ENCODE data around the gene SLC41A2. TPM values are rescaled to one million over a fixed set of nuclear protein-coding genes. Genes with fewer than 3 reads are reported as not detected.

Gene SLC41A2
- polyA plus RNA-seq, 2 of the 4 experiments (the other 2 are of a cell fraction), result 14.6 to 14.8 TPM

DNA sequence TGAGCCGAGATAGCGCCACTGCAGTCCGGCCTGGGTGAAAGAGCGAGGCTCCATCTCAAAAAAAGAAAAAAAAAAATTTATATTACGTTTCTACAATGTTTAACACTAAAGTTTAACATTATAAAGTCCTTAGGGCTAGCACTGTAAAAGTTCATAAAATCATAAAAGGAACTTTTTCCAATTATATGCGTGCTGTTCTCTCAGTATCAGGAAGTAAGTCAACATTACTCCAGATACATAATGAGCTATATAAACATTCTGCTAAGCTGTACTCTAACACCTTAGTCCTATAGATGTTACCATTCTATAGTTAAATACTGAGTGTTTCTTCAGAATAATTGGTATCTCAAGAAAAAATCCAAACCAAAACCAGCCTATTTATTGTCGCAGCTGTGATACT, 32.6 kb downstream of the SLC41A2 start:
- ATAC-seq (no peak), FAIRE-seq (no peak), DNase-seq (ENCODE audit: low read depth in 1 of 2, low spot score in 1 of 2) (no peak)
- Histone ChIP-seq H3K4me3 (no peak overlapping the region), H3K9me3 (0 out of 3 replicates have a peak, but pooled peaks cover 5% of the 10 kb centered on the region), H3K27ac (no peak overlapping the region), H3K4me2 (no peak overlapping the region), H3K4me1 (peaks cover 3% of the 10 kb centered on the region)
- ChIA-PET POLR2A (no interaction called here), CTCF (no interaction called here)
- TF ChIP-seq RNF2 (IDR thresholded peaks at IDR 0.05; ENCODE audit: borderline replicate concordance, low read depth) (no peak), CHD2 (IDR thresholded peaks at IDR 0.05; ENCODE audit: low read length, partially characterized antibody) (no peak), BHLHE40 (IDR thresholded peaks at IDR 0.05; ENCODE audit: low read depth, low read length) (no peak), NFE2L2 (conservative IDR thresholded peaks at IDR 0.05; ENCODE audit: low read length) (no peak), PBX3 (IDR thresholded peaks at IDR 0.05) (no peak), JUNB (IDR thresholded peaks at IDR 0.05) (no peak), RFX5 (IDR thresholded peaks at IDR 0.05) (no peak), CBX2 (IDR thresholded peaks at IDR 0.05; ENCODE audit: borderline replicate concordance, low read depth) (no peak)
- WGBS (ENCODE audit: missing lambda C conversion rate), result 94% methylated on average over 7 of the region's 7 CpGs

DNA sequence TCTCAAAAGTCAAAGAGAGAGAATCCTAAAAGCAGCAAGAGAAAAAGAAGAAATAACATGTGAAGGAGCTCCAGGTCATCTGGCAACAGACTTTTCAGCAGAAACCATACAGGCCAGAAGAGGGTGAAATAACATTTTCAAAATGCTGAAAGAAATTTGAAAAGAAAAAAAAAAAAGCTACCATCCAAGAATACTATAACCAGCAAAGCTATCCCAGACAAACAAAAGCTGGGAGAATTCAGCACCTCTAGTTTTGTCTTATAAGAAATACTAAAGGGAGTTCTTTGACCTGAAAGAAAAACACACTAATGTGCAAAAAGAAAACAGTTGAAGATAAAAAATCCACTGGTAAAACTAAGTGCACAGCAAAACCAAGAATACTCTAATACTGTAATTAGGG, 36.8 kb downstream of the SLC41A2 start:
- Histone ChIP-seq H3K4me2 (no peak overlapping the region), H3K4me3 (no peak overlapping the region), H3K4me1 (no peaks in the 10 kb centered on the region), H3K27ac (no peak overlapping the region), H3K9me3 (0 out of 3 replicates have a peak, but pooled peaks cover 5% of the 10 kb centered on the region)
- CTCF ChIA-PET, result interaction anchor here (0.9 kb wide), 1 partner anchor 9 kb away, joined by 3 read pairs; no protein-coding TSS in a partner anchor
- DNase-seq (ENCODE audit: low read depth in 1 of 2, low spot score in 1 of 2) (no peak), ATAC-seq (no peak), FAIRE-seq (no peak)
- TF ChIP-seq, protein P1, sequence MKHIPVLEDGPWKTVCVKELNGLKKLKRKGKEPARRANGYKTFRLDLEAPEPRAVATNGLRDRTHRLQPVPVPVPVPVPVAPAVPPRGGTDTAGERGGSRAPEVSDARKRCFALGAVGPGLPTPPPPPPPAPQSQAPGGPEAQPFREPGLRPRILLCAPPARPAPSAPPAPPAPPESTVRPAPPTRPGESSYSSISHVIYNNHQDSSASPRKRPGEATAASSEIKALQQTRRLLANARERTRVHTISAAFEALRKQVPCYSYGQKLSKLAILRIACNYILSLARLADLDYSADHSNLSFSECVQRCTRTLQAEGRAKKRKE (CRISPR knock-in tag; IDR thresholded peaks at IDR 0.05; ENCODE audit: low read depth), result no peak
- TF ChIP-seq, protein P2, sequence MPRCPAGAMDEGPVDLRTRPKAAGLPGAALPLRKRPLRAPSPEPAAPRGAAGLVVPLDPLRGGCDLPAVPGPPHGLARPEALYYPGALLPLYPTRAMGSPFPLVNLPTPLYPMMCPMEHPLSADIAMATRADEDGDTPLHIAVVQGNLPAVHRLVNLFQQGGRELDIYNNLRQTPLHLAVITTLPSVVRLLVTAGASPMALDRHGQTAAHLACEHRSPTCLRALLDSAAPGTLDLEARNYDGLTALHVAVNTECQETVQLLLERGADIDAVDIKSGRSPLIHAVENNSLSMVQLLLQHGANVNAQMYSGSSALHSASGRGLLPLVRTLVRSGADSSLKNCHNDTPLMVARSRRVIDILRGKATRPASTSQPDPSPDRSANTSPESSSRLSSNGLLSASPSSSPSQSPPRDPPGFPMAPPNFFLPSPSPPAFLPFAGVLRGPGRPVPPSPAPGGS (IDR thresholded peaks at IDR 0.05), result no peak
- TF ChIP-seq HOXA7 (CRISPR knock-in tag; IDR thresholded peaks at IDR 0.05) (no peak), KDM1A (IDR thresholded peaks at IDR 0.05; ENCODE audit: low read depth) (no peak), ZFP36 (IDR thresholded peaks at IDR 0.05; ENCODE audit: borderline replicate concordance, partially characterized antibody) (no peak), FOSB (CRISPR knock-in tag; IDR thresholded peaks at IDR 0.05) (no peak), ESRRA (IDR thresholded peaks at IDR 0.05; ENCODE audit: borderline replicate concordance, low read length) (no peak)
- TF ChIP-seq, protein P3, sequence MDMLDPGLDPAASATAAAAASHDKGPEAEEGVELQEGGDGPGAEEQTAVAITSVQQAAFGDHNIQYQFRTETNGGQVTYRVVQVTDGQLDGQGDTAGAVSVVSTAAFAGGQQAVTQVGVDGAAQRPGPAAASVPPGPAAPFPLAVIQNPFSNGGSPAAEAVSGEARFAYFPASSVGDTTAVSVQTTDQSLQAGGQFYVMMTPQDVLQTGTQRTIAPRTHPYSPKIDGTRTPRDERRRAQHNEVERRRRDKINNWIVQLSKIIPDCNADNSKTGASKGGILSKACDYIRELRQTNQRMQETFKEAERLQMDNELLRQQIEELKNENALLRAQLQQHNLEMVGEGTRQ (IDR thresholded peaks at IDR 0.05), result no peak
- POLR2A ChIA-PET, result no interaction called here

- no peak overlapping the region for H3K27ac ChIP-seq
- POLR2A ChIA-PET, result no interaction called here
- no peak overlapping the region for H3K4me3 ChIP-seq
- H3K9me3 ChIP-seq, result no peaks in the 10 kb centered on the region
- no peak for FAIRE-seq
- TF ChIP-seq MAFK (IDR thresholded peaks at IDR 0.05; ENCODE audit: partially characterized antibody) (peak; percentile 52), GATA3 (IDR thresholded peaks at IDR 0.05; ENCODE audit: borderline replicate concordance) (no peak), REST (IDR thresholded peaks at IDR 0.05) (no peak), CBX8 (IDR thresholded peaks at IDR 0.05) (no peak), EHF (CRISPR knock-in tag; IDR thresholded peaks at IDR 0.05) (no peak), TP53 (CRISPR knock-in tag; IDR thresholded peaks at IDR 0.05) (no peak), JUN (IDR thresholded peaks at IDR 0.05) (no peak)
- TF ChIP-seq, protein P3 (IDR thresholded peaks at IDR 0.05), result no peak
- no peaks in the 10 kb centered on the region; the same call in 2 of the 3 replicates for H3K4me1 ChIP-seq
- ATAC-seq, result no peak
- no peak for DNase-seq (ENCODE audit: low read depth in 1 of 2, low spot score in 1 of 2)
- CTCF ChIA-PET, result no interaction called here
- no peak overlapping the region for H3K4me2 ChIP-seq
- WGBS (ENCODE audit: missing lambda C conversion rate), result 87% methylated on average over 4 of the region's 4 CpGs
Measured at GRCh38 chr12:104911942-104912341, 46.1 kb downstream of the SLC41A2 start.
